ENCODE data around the gene NDUFV2. TPM values are rescaled to one million over a fixed set of nuclear protein-coding genes. Genes with fewer than 3 reads are reported as not detected.
A peak's percentile ranks its signal among the peaks of the same experiment; 100 is the strongest.

The NDUFV2 gene
- total and polyA plus RNA-seq, 11 donors, result 236 to 1,311 (median 440) TPM

GRCh38 chr18:9105420-9105819, 2.9 kb downstream of the NDUFV2 start:
- peaks cover 13 to 78% (median 74%) of the 10 kb centered on the region in 12 donors for H3K4me1 ChIP-seq
- intact Hi-C loops (cut with DNase I), result no loop called here
- peak overlapping the region in 7 of 12 donors; percentile 58 to 89 (median 82) for H3K4me3 ChIP-seq
- WGBS, 4 donors, result 42 to 49% (median 44%) methylated on average over 3 of the region's 3 CpGs
- no peaks in the 10 kb centered on the region for H3K36me3 ChIP-seq
- no peak for DNase-seq
- ATAC-seq, result no peak
- H3K27ac ChIP-seq, result peak overlapping the region in 1 of 12 donors; percentile 95
- no peaks in the 10 kb centered on the region for H3K9me3 ChIP-seq
- no peaks in the 10 kb centered on the region for H3K27me3 ChIP-seq
- TF ChIP-seq POLR2A (IDR thresholded peaks at IDR 0.05) (no peak), CTCF (IDR thresholded peaks at IDR 0.05) (no peak)

- peak overlapping the region in 6 of 12 donors; percentile 58 to 86 (median 79) for H3K4me3 ChIP-seq
These were observed 3.6 kb downstream of the NDUFV2 start for GRCh38 chr18:9106094-9106493.

GRCh38 chr18:9106800-9107584, 4.5 kb downstream of the NDUFV2 start:
- H3K27me3 ChIP-seq, result no peaks in the 10 kb centered on the region
- H3K9me3 ChIP-seq, result no peaks in the 10 kb centered on the region
- H3K4me1 ChIP-seq, result peaks cover 7 to 85% (median 79%) of the 10 kb centered on the region in 12 donors
- WGBS, 4 donors, result 25 to 38% (median 31%) methylated on average over 4 of the region's 4 CpGs
- intact Hi-C loops (cut with DNase I), result no loop called here
- TF ChIP-seq POLR2A (IDR thresholded peaks at IDR 0.05), result no peak
- TF ChIP-seq CTCF (IDR thresholded peaks at IDR 0.05), result no peak
- ATAC-seq (no peak), DNase-seq (no peak)
- peak overlapping the region in 2 of 12 donors; percentile 14 to 85 for H3K4me3 ChIP-seq
- no peaks in the 10 kb centered on the region for H3K36me3 ChIP-seq
- peak overlapping the region in 2 of 12 donors; percentile 36 to 51 for H3K27ac ChIP-seq

More at GRCh38 chr18:9106094-9106493, 3.6 kb downstream of the NDUFV2 start:
- DNase-seq (no peak), ATAC-seq (no peak)
- WGBS, 4 donors, result 43 to 60% (median 54%) methylated on average over 1 of the region's 1 CpG
- no peaks in the 10 kb centered on the region for H3K36me3 ChIP-seq
- TF ChIP-seq POLR2A (IDR thresholded peaks at IDR 0.05), result no peak
- no peak for TF ChIP-seq CTCF (IDR thresholded peaks at IDR 0.05)
- H3K9me3 ChIP-seq, result no peaks in the 10 kb centered on the region
- H3K4me1 ChIP-seq, result peaks cover 13 to 84% (median 80%) of the 10 kb centered on the region in 12 donors
- no peaks in the 10 kb centered on the region for H3K27me3 ChIP-seq
- peak overlapping the region in 2 of 12 donors; percentile 36 to 51 for H3K27ac ChIP-seq
- intact Hi-C loops (cut with DNase I), result no loop called here

- Histone ChIP-seq H3K4me1 (peaks cover 14 to 98% (median 89%) of the 10 kb centered on the region in 12 donors), H3K27me3 (no peaks in the 10 kb centered on the region), H3K36me3 (peaks cover 0 to 4% (median 0%) of the 10 kb centered on the region in 9 donors), H3K9me3 (no peaks in the 10 kb centered on the region), H3K27ac (peak overlapping the region in 3 of 12 donors; percentile 4 to 62 (median 35)), H3K4me3 (no peak overlapping the region)
- WGBS, 4 donors, result 57 to 72% (median 69%) methylated on average over 2 of the region's 2 CpGs
- DNase-seq (no peak), ATAC-seq (no peak)
- TF ChIP-seq CTCF (IDR thresholded peaks at IDR 0.05) (no peak), POLR2A (IDR thresholded peaks at IDR 0.05) (no peak)
- intact Hi-C loops (cut with DNase I), result no loop called here
These were observed 6.4 kb downstream of the NDUFV2 start for GRCh38 chr18:9108911-9109310.
